COLO668 (cell line): Measurements from ENCODE around the gene PTDSS2.
"Not testable (repeated sequence)": the region's sequence is repeated elsewhere in the genome, so short reads cannot be mapped to it uniquely, and the experiment has no call there.

Source experiments
- DNase-seq: peaks from one replicate; lab custom pipeline; 2025; ENCODE audit not compliant: unreplicated experiment; lab: John Stamatoyannopoulos, UW

The PTDSS2 gene

DNA sequence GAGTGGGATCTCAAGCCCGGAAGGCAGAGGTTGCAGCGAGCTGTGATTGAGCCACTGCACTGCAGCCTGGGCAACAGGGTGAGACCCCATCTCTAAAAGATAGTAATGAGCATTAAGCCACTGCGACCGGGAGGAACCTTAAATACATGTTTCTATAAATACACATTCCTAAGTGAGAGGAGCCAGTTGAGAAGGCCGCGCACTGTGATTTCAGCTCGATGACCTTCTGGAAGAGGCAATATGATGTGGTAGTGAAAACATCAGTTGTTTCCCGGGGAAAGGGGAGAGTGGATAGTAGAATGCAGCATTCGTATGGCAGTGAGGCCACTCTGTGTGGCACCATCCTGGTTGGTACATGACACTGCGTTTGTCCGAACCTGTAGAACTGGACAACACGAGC is 18.0 kb downstream of the PTDSS2 start:
- DNase-seq = no peak

DNA sequence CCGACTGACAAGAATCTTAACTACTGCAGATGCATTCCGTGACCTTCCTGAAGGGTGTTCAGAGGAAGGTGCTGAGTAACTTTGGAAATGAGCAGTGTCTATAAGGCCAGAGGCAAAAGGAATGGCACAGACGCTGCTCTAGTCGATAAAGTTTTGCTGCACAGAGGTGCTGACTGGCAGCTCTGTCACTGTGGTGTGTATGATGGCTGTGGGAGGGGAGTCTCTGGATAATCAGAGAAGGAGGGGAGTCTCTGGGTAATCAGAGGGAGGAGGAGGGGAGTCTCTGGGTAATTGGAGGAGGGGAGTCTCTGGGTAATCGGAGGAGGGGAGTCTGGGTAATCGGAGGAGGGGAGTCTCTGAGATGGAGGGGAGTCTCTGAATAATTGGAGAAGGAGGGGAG is 18.4 kb downstream of the PTDSS2 start:
- no peak for DNase-seq

- not testable (repeated sequence) for DNase-seq
Measured at GRCh38 chr11:469026-469683, 19.1 kb downstream of the PTDSS2 start.

DNA sequence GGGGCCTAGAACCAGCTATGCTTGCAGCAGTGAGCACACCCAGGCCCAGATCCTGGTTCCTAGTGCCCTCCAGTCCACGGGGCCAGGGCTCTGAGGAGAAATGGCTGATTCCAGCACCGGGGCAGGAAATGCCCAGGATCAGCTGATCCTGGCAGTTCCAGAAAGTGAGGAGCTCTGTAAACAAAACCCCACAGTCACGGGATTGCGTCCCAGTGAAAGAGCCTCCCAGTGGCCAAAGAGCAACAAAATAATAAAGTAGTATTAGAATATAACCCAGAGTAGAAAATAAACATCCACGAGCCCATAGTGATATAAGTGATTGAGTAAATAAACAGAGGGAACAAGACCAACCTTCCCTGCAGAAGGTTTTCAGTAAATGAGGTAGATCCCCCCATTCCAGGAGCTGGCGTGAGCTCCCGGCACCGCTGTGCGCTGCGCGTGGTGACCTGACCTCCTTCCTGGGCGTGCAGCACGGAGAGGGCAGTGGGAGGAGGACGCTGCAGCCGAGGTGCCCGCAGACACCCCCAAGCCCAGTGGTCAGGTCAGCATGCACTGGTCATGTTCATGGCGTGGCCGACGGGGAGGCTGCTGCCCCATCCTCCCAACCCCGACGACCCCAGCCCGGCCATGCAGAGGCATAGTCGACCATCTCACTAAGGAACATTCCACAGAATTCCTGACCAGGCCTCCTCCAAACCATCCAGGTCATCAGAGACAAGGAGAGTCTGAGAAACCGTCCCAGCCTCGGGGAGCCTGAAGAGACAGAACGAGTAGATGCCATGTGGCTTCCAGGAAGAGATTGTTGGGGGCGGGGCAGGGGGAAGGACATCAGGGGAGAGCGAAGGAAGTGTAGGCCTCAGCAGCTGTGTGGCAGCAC is 19.8 kb downstream of the PTDSS2 start:
- peak; percentile 19 for DNase-seq

DNA sequence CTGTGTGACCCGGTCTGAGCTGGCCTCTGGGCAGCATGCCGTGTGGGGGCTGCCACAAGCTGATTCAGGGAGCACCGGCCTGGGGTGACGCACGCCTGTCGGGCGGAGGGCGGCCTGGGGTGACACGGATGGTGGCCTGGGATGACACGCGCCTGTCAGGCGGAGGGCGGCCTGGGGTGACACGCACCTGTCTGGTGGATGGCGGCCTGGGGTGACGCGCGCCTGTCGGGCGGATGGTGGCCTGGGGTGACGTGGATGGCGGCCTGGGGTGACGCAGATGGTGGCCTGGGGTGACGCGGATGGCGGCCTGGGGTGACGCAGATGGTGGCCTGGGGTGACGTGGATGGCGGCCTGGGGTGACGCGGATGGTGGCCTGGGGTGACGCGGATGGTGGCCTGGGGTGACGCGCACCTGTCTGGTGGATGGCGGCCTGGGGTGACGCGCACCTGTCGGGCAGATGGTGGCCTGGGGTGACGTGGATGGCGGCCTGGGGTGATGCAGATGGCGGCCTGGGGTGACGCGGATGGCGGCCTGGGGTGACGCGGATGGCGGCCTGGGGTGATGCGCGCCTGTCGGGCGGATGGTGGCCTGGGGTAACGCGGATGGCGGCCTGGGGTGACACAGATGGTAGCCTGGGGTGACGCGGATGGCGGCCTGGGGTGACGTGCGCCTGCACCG is 21.5 kb downstream of the PTDSS2 start:
- DNase-seq = no peak

DNA sequence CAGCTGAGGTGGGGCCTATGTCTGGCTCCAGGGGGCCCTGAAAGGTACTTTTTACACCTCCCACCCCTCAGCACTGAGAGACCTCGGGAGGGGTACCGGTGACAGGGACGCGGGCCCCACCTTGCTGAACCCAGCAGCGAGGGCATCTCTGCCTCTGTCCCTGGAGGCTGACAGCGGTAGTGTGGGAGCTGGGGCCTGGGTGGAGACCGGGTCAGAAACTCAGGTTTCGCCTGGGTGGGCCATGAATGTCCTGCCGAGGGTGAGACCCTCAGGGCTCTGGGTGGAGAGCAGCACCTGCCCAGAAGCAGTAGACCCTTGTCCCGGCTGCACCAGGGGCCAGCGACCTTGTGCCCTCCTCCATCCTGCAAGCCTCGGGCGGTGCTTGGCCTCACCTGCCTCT is 22.2 kb downstream of the PTDSS2 start:
- no peak for DNase-seq

DNA sequence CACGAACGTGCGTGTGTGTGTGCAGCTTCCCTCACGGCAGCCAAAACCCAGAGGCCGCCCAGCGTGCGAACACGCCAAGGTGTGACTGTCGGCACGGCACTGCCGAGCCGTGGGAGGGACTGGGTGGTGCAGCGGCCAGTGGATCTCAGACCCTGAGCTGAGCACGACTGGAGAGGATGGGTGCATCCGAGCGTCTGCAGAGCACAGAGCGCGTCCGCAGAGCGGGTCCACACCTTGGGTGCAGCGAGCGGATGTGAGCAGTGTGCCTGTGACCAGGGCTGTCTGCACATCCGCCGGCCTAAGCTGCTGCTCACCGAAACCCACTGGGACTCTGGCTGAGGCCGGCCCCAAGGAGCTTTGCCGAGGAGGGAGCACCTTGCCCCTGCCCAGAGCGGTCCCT is 22.7 kb downstream of the PTDSS2 start:
- no peak for DNase-seq

- no peak for DNase-seq
Measured at GRCh38 chr11:473415-473814, 23.3 kb downstream of the PTDSS2 start.

DNA sequence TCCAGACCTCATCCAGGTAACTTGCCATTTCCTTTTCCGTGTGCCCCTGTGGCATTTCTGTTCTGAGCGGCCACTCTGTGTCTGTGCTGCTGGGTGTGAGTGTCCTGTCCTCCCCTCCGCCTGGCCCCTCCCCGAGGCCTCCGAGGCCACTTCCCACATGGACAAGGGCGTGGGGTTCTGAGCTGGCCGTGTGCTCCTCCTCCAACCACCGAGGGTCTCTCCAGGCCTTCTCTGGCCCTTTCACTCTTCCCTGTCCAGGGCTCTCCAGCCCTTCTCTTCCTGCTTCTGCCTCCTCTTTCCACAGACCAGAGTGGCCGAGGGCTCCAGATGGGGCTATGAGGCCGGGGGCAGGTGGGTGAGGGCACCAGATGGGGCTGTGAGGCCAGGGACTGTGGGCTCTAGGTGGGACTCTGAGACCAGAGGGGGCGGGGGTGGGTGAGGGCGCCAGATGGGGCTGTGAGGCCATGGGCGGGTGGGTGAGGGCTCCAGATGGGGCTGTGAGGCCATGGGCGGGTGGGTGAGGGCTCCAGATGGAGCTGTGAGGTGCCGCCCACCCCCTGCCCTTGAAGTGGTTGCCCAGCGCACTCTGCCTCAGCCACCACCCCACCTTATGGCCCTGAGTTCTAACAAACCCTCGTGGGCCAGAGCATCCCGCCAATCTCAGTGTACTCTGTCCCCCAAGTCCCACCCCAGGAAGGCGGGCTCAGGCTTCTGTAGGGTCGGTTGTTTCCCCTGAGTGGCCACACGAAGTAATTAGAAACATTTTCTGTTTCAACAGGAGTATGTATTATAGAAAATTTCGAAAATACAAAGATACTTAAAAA is 24.1 kb downstream of the PTDSS2 start:
- DNase-seq = no peak

GRCh38 chr11:474914-475506 is 24.9 kb downstream of the PTDSS2 start:
- DNase-seq = no peak

GRCh38 chr11:475941-476340 is 25.9 kb downstream of the PTDSS2 start:
- DNase-seq = no peak

DNA sequence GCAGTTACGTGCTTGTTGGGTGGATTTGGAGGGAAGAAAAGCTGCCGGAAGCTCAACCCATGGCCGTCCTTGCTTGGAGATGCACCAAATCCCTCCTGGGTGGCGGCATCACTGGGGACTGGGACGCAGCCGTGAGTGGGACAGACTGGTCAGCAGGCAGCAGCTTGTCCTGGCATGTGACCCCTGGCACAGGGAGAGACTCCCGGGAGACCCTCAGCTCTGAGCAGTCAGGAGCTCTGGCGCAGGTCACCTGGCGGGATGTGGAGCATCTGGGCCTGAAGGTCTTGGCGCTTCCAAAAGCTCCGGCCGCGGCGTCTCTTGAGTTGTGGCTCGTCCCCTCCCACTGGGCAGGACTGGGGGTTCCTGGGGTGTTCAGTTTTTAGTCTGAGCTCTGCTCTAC is 26.3 kb downstream of the PTDSS2 start:
- no peak for DNase-seq

DNA sequence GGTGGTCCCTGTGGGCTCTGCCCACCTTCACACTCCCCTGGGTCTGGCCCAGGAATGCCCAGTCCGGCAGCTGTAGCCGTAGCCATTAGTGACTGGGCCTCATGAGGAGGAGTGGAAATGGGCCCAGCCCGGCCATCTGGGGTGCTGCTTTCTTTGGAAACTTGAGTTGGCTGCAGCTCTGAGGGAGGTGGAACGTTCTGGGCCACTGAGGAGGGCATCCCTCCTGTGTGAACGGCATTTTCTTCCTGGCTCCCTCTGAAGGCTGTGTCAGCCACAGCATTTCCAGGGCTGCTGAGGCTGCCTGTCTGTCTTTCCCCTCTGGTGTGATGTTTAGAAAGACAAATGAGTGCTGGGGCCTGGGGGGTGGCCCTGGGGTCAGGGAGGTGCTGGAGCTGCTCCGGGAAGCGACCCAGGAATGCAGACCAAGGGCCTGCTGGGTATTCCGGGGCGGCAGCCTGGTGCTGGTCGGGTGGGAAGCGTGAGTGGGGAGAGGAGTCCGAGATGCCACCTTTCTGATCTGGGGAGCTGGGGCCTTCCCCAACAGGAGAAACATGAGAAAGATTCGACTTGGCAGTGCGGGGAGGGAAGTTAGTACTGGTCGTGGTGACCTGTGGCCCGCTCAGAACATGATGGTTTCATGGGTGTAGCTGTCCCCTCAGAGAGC is 27.1 kb downstream of the PTDSS2 start:
- DNase-seq = no peak

GRCh38 chr11:479311-479710 is 29.2 kb downstream of the PTDSS2 start:
- no peak for DNase-seq

GRCh38 chr11:484616-485015 is 34.5 kb downstream of the PTDSS2 start:
- DNase-seq = no peak

DNA sequence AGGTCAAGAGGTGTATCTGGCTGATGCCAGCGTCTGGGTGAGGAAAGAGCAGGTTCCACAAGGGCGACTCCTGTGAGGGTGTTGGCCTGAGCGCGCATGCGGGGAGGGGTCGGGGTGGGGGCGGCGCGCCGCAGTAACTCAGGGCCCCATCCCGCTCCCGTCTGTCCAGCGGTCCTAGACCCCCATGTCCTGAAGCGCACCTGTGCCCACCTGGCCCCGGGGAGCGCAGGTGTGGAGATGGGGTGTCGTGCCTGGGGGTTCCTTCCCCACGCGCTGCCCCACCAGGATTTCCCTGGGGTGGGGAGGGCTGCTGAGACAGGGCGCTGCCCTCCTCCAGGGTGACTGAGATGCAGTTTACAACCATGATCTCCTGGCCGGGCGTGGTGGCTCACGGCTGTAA is 36.1 kb downstream of the PTDSS2 start:
- no peak for DNase-seq

DNA sequence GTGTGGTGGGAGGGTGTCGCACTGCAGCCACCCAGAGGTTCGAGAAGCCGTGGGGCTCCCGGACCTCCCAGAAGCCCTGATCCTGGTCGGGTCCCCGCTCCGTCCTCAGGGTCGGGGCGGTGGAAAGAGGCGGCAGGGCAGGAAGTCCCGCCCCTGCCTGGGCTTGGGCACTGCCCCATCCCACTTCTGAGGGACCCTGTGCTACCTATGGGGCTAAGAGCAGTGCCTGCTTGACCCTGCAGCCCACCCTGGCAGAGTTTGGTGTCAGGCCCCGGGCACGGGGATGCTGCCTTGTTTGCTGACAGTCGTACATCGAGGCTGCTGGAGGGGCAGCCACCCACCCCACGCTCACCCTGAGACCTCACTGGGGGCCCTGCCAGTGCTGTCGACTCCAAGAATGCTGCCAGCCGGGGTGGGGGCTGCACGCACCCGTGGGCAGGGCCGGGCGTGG is 37.5 kb downstream of the PTDSS2 start:
- DNase-seq = no peak

DNA sequence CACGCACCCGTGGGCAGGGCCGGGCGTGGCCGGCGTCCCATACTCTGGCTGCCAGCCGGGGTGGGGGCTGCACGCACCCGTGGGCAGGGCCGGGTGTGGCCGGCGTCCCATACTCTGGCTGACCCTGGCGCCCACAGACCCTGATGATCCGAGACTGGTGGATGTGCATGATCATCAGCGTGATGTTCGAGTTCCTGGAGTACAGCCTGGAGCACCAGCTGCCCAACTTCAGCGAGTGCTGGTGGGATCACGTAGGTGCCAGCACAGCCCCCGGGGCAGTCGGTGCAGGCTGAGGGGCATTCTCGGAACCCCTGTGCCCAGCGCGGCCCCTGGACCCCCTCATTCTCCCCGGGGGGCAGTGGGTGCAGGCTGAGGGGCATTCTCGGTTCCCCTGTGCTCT is 38.0 kb downstream of the PTDSS2 start:
- no peak for DNase-seq

DNA sequence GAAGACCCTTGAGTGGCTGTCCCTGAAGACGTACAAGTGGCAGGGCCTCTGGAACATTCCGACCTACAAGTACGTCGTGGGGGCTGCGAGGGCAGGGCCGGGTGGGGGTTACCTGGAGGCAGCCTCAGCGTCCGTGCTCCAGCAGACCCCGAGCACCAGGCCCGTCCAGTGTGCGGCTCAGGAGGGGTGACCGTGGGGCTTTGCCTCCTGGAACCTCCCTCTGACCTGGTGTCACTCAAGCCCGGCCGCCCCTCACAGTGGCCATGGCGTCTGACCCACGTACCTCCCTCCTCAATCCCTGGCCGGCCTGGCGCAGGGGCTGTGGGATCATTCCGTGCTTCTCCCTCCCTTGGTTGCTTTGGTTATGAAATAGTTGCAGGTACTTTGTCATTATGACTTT is 38.5 kb downstream of the PTDSS2 start:
- DNase-seq = no peak

DNA sequence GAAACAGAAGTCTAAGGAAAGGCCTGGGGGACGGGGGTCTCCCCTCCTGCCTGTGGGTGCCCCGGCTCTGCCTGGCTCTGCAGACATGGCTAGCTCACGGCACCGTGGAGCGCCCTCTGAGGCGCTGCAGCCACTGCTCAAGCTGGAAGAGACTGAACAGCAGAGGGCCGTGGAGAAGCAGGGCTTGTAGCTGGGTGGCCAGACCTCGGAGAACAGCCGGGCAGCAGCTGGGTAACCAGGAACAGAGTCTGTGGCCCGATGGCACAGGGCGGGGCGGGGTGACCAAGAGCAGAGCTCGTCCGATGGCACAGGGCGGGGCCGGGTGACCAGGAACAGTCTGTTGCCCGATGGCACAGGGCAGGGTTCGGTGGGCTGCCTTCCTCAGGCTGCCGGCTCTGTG is 38.9 kb downstream of the PTDSS2 start:
- DNase-seq = no peak
